ENCODE results near the gene SHOC1.

SHOC1 gene

DNA sequence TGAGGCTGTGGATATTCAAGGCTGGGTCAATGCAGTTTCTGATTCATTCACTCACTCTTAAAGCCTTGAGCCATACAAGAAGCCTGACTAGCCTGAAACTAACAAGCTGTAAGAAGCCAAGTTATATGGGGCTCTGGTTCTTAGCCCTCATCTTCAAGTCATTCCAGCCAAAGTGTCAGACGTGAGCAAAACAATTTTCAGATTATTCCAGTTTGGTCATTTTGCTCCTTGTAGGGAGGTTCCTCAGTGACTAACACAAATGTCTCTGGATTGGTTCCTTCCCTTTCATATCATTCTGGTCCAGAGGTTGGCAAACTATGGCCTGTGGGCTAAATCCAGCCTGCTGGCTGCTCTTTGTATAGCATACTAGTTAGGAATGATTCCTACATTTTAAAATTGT lies 12.5 kb upstream of the SHOC1 start (continued):
- TF ChIP-seq, protein P1, sequence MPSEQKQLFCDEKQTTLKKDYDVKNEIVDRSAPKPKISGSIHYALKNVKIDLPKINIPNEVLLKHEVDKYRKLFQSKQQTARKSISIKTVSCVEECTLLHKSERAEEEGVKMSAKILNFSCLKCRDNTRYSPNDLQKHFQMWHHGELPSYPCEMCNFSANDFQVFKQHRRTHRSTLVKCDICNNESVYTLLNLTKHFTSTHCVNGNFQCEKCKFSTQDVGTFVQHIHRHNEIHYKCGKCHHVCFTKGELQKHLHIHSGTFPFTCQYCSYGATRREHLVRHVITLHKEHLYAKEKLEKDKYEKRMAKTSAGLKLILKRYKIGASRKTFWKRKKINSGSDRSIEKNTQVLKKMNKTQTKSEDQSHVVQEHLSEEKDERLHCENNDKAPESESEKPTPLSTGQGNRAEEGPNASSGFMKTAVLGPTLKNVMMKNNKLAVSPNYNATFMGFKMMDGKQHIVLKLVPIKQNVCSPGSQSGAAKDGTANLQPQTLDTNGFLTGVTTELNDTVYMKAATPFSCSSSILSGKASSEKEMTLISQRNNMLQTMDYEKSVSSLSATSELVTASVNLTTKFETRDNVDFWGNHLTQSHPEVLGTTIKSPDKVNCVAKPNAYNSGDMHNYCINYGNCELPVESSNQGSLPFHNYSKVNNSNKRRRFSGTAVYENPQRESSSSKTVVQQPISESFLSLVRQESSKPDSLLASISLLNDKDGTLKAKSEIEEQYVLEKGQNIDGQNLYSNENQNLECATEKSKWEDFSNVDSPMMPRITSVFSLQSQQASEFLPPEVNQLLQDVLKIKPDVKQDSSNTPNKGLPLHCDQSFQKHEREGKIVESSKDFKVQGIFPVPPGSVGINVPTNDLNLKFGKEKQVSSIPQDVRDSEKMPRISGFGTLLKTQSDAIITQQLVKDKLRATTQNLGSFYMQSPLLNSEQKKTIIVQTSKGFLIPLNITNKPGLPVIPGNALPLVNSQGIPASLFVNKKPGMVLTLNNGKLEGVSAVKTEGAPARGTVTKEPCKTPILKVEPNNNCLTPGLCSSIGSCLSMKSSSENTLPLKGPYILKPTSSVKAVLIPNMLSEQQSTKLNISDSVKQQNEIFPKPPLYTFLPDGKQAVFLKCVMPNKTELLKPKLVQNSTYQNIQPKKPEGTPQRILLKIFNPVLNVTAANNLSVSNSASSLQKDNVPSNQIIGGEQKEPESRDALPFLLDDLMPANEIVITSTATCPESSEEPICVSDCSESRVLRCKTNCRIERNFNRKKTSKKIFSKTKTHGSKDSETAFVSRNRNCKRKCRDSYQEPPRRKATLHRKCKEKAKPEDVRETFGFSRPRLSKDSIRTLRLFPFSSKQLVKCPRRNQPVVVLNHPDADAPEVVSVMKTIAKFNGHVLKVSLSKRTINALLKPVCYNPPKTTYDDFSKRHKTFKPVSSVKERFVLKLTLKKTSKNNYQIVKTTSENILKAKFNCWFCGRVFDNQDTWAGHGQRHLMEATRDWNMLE (tag by site-specific recombination; conservative IDR thresholded peaks at IDR 0.05; ENCODE audit: low read depth) = no peak
- TF ChIP-seq, protein P2, sequence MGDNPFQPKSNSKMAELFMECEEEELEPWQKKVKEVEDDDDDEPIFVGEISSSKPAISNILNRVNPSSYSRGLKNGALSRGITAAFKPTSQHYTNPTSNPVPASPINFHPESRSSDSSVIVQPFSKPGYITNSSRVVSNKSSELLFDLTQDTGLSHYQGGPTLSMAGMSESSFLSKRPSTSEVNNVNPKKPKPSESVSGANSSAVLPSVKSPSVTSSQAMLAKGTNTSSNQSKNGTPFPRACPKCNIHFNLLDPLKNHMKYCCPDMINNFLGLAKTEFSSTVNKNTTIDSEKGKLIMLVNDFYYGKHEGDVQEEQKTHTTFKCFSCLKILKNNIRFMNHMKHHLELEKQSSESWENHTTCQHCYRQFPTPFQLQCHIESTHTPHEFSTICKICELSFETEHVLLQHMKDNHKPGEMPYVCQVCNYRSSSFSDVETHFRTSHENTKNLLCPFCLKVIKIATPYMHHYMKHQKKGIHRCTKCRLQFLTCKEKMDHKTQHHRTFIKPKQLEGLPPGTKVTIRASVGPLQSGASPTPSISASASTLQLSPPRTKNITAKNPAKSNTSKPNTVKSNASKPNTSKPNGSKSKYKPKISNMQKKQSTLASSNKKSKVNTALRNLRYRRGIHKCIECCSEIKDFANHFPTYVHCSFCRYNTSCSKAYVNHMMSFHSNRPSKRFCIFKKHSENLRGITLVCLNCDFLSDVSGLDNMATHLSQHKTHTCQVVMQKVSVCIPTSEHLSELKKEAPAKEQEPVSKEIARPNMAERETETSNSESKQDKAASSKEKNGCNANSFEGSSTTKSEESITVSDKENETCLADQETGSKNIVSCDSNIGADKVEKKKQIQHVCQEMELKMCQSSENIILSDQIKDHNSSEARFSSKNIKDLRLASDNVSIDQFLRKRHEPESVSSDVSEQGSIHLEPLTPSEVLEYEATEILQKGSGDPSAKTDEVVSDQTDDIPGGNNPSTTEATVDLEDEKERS (tag by site-specific recombination; IDR thresholded peaks at IDR 0.05) = no peak

DNA sequence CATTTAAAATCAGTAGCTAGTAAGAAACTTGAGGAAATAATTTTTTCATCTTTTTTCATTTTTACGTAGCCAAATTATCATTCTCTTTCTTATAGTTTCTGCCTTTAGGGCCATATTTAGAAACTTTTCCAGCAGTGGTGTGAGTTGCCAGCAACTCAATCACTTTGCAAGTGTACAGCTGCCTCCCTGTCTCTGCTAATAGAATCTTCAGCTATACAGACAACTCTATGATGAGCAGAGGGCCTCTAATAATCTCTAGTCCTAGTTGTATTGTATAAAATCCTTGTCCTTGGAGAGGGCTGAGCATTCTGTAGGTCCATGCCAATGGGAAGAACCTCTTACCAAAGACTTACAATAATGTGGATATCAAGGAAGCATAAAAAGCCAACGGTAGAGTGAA lies 11.5 kb upstream of the SHOC1 start:
- TF ChIP-seq SALL2 (tag by site-specific recombination; IDR thresholded peaks at IDR 0.05; ENCODE audit: borderline replicate concordance) (no peak), KLF10 (tag by site-specific recombination; IDR thresholded peaks at IDR 0.05) (no peak), ZNF600 (tag by site-specific recombination; IDR thresholded peaks at IDR 0.05) (no peak)
- Histone ChIP-seq H3K4me3 (ENCODE audit: low read depth, low read length) (no peak overlapping the region), H3K9me3 (ENCODE audit: control insufficient read depth, insufficient read depth, low read depth, low read length) (no peaks in the 10 kb centered on the region), H3K36me3 (ENCODE audit: control insufficient read depth in 2 of 2, insufficient read depth in 1 of 2, low read length in 2 of 2) (no peaks in the 10 kb centered on the region), H3K27ac (ENCODE audit: extremely low read depth, low read depth, low read length) (no peak overlapping the region), H3K4me1 (ENCODE audit: control insufficient read depth, insufficient read depth, low read length) (no peaks in the 10 kb centered on the region)
- ChIA-PET POLR2A (no interaction called here), CTCF (interaction anchor here (0.6 to 1.5 kb wide), 2 partner anchors 39 to 199 kb away, joined by 3 to 6 read pairs; no protein-coding TSS in a partner anchor)

DNA sequence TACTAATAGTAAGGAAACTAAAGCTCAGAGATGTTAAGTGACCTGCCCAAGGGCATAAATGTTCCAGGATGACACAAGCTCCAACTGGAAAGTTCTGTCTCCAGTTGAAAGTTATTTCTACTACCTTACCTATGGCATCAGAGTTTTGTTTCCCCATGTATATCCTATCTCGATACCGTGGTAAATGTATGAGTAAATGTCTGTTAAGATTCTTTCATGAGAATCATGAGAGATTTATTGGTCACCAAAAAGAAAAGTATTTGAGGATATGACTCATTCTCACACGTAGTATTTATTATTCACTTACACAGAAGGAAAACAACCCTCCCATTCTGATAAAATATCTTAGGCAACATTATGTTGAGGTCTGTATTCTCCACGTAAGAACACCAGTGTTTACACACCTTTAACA lies 11.1 kb upstream of the SHOC1 start:
- ChIA-PET POLR2A (no interaction called here), CTCF (interaction anchor here (0.6 to 1.5 kb wide), 2 partner anchors 39 to 198 kb away, joined by 3 to 6 read pairs; no protein-coding TSS in a partner anchor)
- no peaks in the 10 kb centered on the region for H3K9me3 ChIP-seq (ENCODE audit: control insufficient read depth, insufficient read depth, low read depth, low read length)
- H3K4me1 ChIP-seq (ENCODE audit: control insufficient read depth, insufficient read depth, low read length) = no peaks in the 10 kb centered on the region
- no peak overlapping the region for H3K27ac ChIP-seq (ENCODE audit: extremely low read depth, low read depth, low read length)
- H3K4me3 ChIP-seq (ENCODE audit: low read depth, low read length) = no peak overlapping the region
- TF ChIP-seq ZNF350 (tag by site-specific recombination; IDR thresholded peaks at IDR 0.05) = 0 out of 2 replicates have a peak, but pooled peaks have one; percentile 7
- no peak for TF ChIP-seq ZNF239 (tag by site-specific recombination; IDR thresholded peaks at IDR 0.05)
- TF ChIP-seq ZNF558 (tag by site-specific recombination; IDR thresholded peaks at IDR 0.05) = no peak
- TF ChIP-seq, protein P3, sequence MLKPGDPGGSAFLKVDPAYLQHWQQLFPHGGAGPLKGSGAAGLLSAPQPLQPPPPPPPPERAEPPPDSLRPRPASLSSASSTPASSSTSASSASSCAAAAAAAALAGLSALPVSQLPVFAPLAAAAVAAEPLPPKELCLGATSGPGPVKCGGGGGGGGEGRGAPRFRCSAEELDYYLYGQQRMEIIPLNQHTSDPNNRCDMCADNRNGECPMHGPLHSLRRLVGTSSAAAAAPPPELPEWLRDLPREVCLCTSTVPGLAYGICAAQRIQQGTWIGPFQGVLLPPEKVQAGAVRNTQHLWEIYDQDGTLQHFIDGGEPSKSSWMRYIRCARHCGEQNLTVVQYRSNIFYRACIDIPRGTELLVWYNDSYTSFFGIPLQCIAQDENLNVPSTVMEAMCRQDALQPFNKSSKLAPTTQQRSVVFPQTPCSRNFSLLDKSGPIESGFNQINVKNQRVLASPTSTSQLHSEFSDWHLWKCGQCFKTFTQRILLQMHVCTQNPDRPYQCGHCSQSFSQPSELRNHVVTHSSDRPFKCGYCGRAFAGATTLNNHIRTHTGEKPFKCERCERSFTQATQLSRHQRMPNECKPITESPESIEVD (tag by site-specific recombination; IDR thresholded peaks at IDR 0.05) = 0 out of 2 replicates have a peak, but pooled peaks have one; percentile 23
- no peaks in the 10 kb centered on the region for H3K36me3 ChIP-seq (ENCODE audit: control insufficient read depth in 2 of 2, insufficient read depth in 1 of 2, low read length in 2 of 2)

DNA sequence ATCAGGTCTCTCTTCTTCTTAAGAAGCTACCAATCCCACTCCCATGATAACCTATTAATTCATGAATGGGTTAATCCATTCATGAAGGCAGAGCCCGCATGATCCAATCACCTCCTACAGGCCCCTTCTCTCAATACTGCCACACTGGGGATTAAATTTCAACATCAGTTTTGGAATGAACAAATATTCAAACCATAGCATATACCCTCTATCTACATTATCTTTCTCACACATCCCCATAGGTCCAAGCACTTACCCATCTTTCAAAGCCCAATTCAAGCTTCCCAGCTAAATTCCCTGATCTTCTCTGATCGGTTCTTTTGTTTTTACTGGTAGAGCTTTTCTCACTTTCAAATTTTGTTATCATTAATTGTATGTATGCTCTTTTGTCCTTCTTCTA lies 10.5 kb upstream of the SHOC1 start:
- Histone ChIP-seq H3K4me3 (ENCODE audit: low read depth, low read length) (no peak overlapping the region), H3K9me3 (ENCODE audit: control insufficient read depth, insufficient read depth, low read depth, low read length) (no peaks in the 10 kb centered on the region), H3K4me1 (ENCODE audit: control insufficient read depth, insufficient read depth, low read length) (no peaks in the 10 kb centered on the region), H3K27ac (ENCODE audit: extremely low read depth, low read depth, low read length) (no peak overlapping the region), H3K36me3 (ENCODE audit: control insufficient read depth in 2 of 2, insufficient read depth in 1 of 2, low read length in 2 of 2) (no peaks in the 10 kb centered on the region)
- ChIA-PET POLR2A (no interaction called here), CTCF (interaction anchor here (1.5 kb wide), 1 partner anchor 38 kb away, joined by 3 read pairs; no protein-coding TSS in a partner anchor)
- TF ChIP-seq ZNF544 (tag by site-specific recombination; IDR thresholded peaks at IDR 0.05) (no peak), ZNF239 (tag by site-specific recombination; IDR thresholded peaks at IDR 0.05) (no peak), ZBTB17 (tag by site-specific recombination; IDR thresholded peaks at IDR 0.05) (no peak), ZBTB8A (tag by site-specific recombination; IDR thresholded peaks at IDR 0.05) (no peak)
- TF ChIP-seq, protein P4, sequence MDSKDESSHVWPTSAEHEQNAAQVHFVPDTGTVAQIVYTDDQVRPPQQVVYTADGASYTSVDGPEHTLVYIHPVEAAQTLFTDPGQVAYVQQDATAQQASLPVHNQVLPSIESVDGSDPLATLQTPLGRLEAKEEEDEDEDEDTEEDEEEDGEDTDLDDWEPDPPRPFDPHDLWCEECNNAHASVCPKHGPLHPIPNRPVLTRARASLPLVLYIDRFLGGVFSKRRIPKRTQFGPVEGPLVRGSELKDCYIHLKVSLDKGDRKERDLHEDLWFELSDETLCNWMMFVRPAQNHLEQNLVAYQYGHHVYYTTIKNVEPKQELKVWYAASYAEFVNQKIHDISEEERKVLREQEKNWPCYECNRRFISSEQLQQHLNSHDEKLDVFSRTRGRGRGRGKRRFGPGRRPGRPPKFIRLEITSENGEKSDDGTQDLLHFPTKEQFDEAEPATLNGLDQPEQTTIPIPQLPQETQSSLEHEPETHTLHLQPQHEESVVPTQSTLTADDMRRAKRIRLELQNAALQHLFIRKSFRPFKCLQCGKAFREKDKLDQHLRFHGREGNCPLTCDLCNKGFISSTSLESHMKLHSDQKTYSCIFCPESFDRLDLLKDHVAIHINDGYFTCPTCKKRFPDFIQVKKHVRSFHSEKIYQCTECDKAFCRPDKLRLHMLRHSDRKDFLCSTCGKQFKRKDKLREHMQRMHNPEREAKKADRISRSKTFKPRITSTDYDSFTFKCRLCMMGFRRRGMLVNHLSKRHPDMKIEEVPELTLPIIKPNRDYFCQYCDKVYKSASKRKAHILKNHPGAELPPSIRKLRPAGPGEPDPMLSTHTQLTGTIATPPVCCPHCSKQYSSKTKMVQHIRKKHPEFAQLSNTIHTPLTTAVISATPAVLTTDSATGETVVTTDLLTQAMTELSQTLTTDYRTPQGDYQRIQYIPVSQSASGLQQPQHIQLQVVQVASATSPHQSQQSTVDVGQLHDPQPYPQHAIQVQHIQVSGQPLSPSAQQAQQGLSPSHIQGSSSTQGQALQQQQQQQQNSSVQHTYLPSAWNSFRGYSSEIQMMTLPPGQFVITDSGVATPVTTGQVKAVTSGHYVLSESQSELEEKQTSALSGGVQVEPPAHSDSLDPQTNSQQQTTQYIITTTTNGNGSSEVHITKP (tag by site-specific recombination; IDR thresholded peaks at IDR 0.05) = 0 out of 2 replicates have a peak, but pooled peaks have one; percentile 14
- TF ChIP-seq, protein P5, sequence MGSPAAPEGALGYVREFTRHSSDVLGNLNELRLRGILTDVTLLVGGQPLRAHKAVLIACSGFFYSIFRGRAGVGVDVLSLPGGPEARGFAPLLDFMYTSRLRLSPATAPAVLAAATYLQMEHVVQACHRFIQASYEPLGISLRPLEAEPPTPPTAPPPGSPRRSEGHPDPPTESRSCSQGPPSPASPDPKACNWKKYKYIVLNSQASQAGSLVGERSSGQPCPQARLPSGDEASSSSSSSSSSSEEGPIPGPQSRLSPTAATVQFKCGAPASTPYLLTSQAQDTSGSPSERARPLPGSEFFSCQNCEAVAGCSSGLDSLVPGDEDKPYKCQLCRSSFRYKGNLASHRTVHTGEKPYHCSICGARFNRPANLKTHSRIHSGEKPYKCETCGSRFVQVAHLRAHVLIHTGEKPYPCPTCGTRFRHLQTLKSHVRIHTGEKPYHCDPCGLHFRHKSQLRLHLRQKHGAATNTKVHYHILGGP (tag by site-specific recombination; IDR thresholded peaks at IDR 0.05) = no peak

Measured in HEK293 (cell line).